ENCODE data around the gene NKG7.

GRCh38 chr19:51396175-51396574, 23.7 kb upstream of the NKG7 start:
- TF ChIP-seq, protein P1, sequence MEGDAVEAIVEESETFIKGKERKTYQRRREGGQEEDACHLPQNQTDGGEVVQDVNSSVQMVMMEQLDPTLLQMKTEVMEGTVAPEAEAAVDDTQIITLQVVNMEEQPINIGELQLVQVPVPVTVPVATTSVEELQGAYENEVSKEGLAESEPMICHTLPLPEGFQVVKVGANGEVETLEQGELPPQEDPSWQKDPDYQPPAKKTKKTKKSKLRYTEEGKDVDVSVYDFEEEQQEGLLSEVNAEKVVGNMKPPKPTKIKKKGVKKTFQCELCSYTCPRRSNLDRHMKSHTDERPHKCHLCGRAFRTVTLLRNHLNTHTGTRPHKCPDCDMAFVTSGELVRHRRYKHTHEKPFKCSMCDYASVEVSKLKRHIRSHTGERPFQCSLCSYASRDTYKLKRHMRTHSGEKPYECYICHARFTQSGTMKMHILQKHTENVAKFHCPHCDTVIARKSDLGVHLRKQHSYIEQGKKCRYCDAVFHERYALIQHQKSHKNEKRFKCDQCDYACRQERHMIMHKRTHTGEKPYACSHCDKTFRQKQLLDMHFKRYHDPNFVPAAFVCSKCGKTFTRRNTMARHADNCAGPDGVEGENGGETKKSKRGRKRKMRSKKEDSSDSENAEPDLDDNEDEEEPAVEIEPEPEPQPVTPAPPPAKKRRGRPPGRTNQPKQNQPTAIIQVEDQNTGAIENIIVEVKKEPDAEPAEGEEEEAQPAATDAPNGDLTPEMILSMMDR (IDR thresholded peaks at IDR 0.05) = no peak
- no peak for TF ChIP-seq EP300 (IDR thresholded peaks at IDR 0.05)
- TF ChIP-seq POLR2A (IDR thresholded peaks at IDR 0.05) = no peak

All from suprapubic skin (tissue), 3 donors.